Neural progenitor cell (in vitro differentiated cells): Measurements from ENCODE around the gene UBE2U. TPM values are rescaled to one million over a fixed set of nuclear protein-coding genes. Genes with fewer than 3 reads are reported as not detected.
"Not testable (repeated sequence)": the region's sequence is repeated elsewhere in the genome, so short reads cannot be mapped to it uniquely, and the experiment has no call there.

Experiments
- DNase-seq: peaks from one replicate; pipeline ENCODE4 v3.0.0-alpha.2; 2016; ENCODE audit warnings: low spot score
- H2AFZ ChIP-seq: fragments of 200-600 bp; sonication (generic); replicated peaks from 2 replicates; pipeline ENCODE4 v1.6.1; 2016; ENCODE audit warnings: antibody characterized with exemption
- H3F3A ChIP-seq: fragments of 200-600 bp; sonication (generic); 2 replicates; pipeline ENCODE4 v1.6.1; 2016; ENCODE audit warnings: antibody characterized with exemption, low read depth
- H3K27ac ChIP-seq: fragments of 200-600 bp; sonication (generic); 2 replicates; pipeline ENCODE4 v1.5.1; 2016; ENCODE audit warnings: mild to moderate bottlenecking
- H3K27me3 ChIP-seq: fragments of 200-600 bp; sonication (generic); 2 replicates; pipeline ENCODE4 v1.6.1; 2016; ENCODE audit warnings: mild to moderate bottlenecking, moderate library complexity
- H3K36me3 ChIP-seq: fragments of 200-600 bp; sonication (generic); 2 replicates; pipeline ENCODE4 v1.5.1; 2016
- H3K4me1 ChIP-seq: fragments of 200-600 bp; sonication (generic); 2 replicates; pipeline ENCODE4 v1.6.1; 2016; ENCODE audit warnings: mixed run types
- H3K4me2 ChIP-seq: fragments of 200-600 bp; sonication (generic); 2 replicates; pipeline ENCODE4 v1.6.1; 2016
- H3K4me3 ChIP-seq: fragments of 200-600 bp; sonication (generic); 2 replicates; pipeline ENCODE4 v1.5.1; 2016
- H3K79me2 ChIP-seq: fragments of 200-600 bp; sonication (generic); 2 replicates; pipeline ENCODE4 v1.6.1; 2016; ENCODE audit warnings: low read depth
- H3K9ac ChIP-seq: fragments of 200-600 bp; sonication (generic); 2 replicates; pipeline ENCODE4 v1.6.1; 2016
- H3K9me3 ChIP-seq: fragments of 200-600 bp; sonication (generic); 2 replicates; pipeline ENCODE4 v1.5.1; 2016; ENCODE audit warnings: low read depth
- H4K20me1 ChIP-seq: fragments of 200-600 bp; sonication (generic); 2 replicates; pipeline ENCODE4 v1.6.1; 2016; ENCODE audit warnings: low read depth
- H3K27ac Mint-ChIP-seq: 3 replicates; pipeline ENCODE4 v1.8.0; 2021; ENCODE audit warnings: mixed read lengths
- H3K27me3 Mint-ChIP-seq: 2 replicates; pipeline ENCODE4 v1.8.0; 2022; ENCODE audit warnings: low read depth, mild to moderate bottlenecking, inconsistent platforms, moderate library complexity, mixed read lengths; ENCODE audit not compliant: insufficient read depth
- H3K36me3 Mint-ChIP-seq: 3 replicates; pipeline ENCODE4 v1.8.0; 2021; ENCODE audit warnings: mixed read lengths
- H3K4me1 Mint-ChIP-seq: 3 replicates; pipeline ENCODE4 v1.8.0; 2021; ENCODE audit warnings: mixed read lengths
- H3K4me3 Mint-ChIP-seq: 3 replicates; pipeline ENCODE4 v1.8.0; 2021; ENCODE audit warnings: mild to moderate bottlenecking, moderate library complexity, mixed read lengths
- H3K9me3 Mint-ChIP-seq: 3 replicates; pipeline ENCODE4 v1.8.0; 2020; ENCODE audit warnings: mixed read lengths
- EZH2 ChIP-seq: fragments of 200-600 bp; sonication (generic); IDR thresholded peaks from 2 replicates; pipeline ENCODE4 v1.6.1; 2017; ENCODE audit warnings: antibody characterized with exemption, mild to moderate bottlenecking, moderate library complexity
- EZH2phosphoT487 ChIP-seq: fragments of 200-600 bp; sonication (generic); IDR thresholded peaks from 2 replicates; pipeline ENCODE4 v1.6.1; 2017; ENCODE audit warnings: antibody characterized with exemption
- total RNA-seq: library from RNA; depleted of rRNA; stranded (reverse); fragments of >200 nt; gene quantifications from 2 replicates; pipeline ENCODE4 v1.2.3, GENCODE V29; 2015; ENCODE audit warnings: low replicate concordance
- TF ChIP-seq, protein P1 (sequence below): fragments of 200-600 bp; sonication (generic); IDR thresholded peaks from 2 replicates; pipeline ENCODE4 v1.5.1; 2017; ENCODE audit warnings: antibody characterized with exemption, mild to moderate bottlenecking

UBE2U gene
- total RNA-seq, 1 donor from 2014 or later: not detected

DNA sequence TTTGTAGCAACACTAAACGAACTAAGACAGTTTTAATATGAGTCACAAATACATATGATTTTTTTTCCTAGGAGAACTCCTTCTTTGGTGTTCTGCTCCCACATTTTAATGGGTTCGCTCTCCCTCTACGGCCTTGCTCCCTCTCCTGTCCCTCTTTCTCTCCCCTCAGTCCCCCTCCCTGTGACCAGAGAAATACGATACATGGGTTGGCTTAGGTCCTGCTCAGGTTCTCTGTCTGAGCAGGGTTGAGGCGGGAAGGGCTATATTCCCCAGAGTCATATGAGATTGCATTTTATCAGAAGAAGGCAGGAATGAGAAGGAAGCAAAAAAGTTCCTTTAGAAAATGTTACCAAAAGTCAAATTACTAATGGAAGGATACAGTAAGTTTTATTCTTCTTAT is 44.6 kb downstream of the UBE2U start:
- Histone ChIP-seq H4K20me1 (no peaks in the 10 kb centered on the region), H2AFZ (no peak overlapping the region), H3K79me2 (no peaks in the 10 kb centered on the region), H3K9ac (no peak overlapping the region), H3K9me3 (no peaks in the 10 kb centered on the region), H3K27ac (no peak overlapping the region), H3K36me3 (no peaks in the 10 kb centered on the region), H3F3A (peaks cover 20% of the 10 kb centered on the region), H3K27me3 (no peaks in the 10 kb centered on the region), H3K4me1 (peaks cover 17% of the 10 kb centered on the region), H3K4me3 (no peak overlapping the region), H3K4me2 (no peak overlapping the region)
- Mint-ChIP-seq H3K4me1 (peaks cover 22% of the 10 kb centered on the region), H3K4me3 (no peak overlapping the region), H3K27ac (no peak overlapping the region), H3K9me3 (no peaks in the 10 kb centered on the region), H3K27me3 (no peaks in the 10 kb centered on the region), H3K36me3 (no peaks in the 10 kb centered on the region)
- TF ChIP-seq EZH2phosphoT487 (no peak), EZH2 (no peak)
- TF ChIP-seq, protein P1, sequence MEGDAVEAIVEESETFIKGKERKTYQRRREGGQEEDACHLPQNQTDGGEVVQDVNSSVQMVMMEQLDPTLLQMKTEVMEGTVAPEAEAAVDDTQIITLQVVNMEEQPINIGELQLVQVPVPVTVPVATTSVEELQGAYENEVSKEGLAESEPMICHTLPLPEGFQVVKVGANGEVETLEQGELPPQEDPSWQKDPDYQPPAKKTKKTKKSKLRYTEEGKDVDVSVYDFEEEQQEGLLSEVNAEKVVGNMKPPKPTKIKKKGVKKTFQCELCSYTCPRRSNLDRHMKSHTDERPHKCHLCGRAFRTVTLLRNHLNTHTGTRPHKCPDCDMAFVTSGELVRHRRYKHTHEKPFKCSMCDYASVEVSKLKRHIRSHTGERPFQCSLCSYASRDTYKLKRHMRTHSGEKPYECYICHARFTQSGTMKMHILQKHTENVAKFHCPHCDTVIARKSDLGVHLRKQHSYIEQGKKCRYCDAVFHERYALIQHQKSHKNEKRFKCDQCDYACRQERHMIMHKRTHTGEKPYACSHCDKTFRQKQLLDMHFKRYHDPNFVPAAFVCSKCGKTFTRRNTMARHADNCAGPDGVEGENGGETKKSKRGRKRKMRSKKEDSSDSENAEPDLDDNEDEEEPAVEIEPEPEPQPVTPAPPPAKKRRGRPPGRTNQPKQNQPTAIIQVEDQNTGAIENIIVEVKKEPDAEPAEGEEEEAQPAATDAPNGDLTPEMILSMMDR: no peak
- DNase-seq: no peak

DNA sequence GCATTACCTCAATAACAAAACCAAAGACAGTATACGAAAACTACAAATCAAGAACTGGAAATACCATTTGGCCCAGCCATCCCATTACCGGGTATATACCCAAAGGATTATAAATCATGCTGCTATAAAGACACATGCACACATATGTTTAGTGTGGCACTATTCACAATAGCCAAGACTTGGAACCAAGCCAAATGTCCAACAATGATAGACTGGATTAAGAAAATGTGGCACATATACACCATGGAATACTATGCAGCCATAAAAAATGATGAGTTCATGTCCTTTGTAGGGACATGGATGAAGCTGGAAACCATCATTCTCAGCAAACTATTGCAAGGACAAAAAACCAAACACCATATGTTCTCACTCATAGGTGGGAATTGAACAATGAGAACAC is 47.0 kb downstream of the UBE2U start:
- not testable (repeated sequence) for H3K4me2 ChIP-seq, H3K27ac ChIP-seq, H3K27me3 ChIP-seq, H3K36me3 Mint-ChIP-seq, H3K9ac ChIP-seq, H3K4me1 ChIP-seq, DNase-seq, H3K4me3 ChIP-seq, H3K4me3 Mint-ChIP-seq, H3K9me3 ChIP-seq, H3K9me3 Mint-ChIP-seq, H4K20me1 ChIP-seq, H3F3A ChIP-seq, H3K27ac Mint-ChIP-seq, H3K79me2 ChIP-seq, H3K4me1 Mint-ChIP-seq, H3K36me3 ChIP-seq, H3K27me3 Mint-ChIP-seq, H2AFZ ChIP-seq

DNA sequence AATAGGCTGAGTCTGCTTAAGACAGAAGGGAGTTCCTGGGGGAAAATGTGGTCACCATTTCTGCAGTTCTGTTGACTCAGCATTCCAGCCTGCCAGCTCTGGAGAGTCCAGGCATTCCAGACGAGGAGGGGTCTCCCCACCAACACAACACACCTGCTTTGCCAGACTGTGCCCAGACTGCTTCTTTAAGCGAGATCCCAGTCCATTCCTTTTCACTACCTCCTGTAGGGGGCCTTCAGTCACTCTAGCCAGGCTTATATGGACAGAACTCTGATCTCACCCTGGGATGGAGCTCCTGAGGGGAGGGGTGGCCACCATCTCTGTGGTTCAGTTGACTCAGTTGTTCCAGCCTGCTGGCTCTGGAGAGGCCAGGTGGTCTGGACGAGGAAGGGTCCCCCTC is 48.5 kb downstream of the UBE2U start:
- Mint-ChIP-seq H3K4me3 (no peak overlapping the region), H3K36me3 (no peaks in the 10 kb centered on the region), H3K9me3 (peaks cover 5% of the 10 kb centered on the region), H3K27me3 (no peaks in the 10 kb centered on the region), H3K27ac (no peak overlapping the region), H3K4me1 (peaks cover 5% of the 10 kb centered on the region)
- Histone ChIP-seq H3F3A (peaks cover 4% of the 10 kb centered on the region), H2AFZ (no peak overlapping the region), H3K27ac (no peak overlapping the region), H3K4me1 (peaks cover 5% of the 10 kb centered on the region), H3K79me2 (no peaks in the 10 kb centered on the region), H3K9ac (no peak overlapping the region), H3K9me3 (no peaks in the 10 kb centered on the region), H3K36me3 (no peaks in the 10 kb centered on the region), H3K4me2 (no peak overlapping the region), H3K27me3 (no peaks in the 10 kb centered on the region), H3K4me3 (no peak overlapping the region), H4K20me1 (no peaks in the 10 kb centered on the region)
- TF ChIP-seq EZH2 (no peak), EZH2phosphoT487 (no peak)
- TF ChIP-seq, protein P1: peak; percentile 21
- peak; percentile 20 for DNase-seq

DNA sequence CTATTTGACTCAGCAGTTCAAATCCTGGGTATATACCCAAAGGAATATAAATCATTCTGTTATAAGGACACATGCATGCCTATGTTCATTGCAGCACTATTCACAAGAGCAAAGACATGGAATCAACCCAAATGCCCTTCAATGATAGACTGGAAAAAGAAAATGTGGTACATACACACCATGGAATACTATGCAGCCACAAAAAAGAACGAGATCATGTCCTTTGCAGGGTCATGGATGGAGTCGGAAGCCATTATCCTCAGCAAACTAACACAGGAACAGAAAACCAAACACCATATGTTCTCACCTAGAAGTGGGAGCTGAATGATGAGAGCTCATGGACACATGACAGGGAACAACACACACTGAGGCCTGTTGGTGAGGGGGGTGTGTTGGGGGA is 53.8 kb downstream of the UBE2U start:
- not testable (repeated sequence) for H3K4me1 ChIP-seq, H3K27me3 Mint-ChIP-seq, H3K79me2 ChIP-seq, H3K4me3 Mint-ChIP-seq, H3K36me3 ChIP-seq, H4K20me1 ChIP-seq, H3K36me3 Mint-ChIP-seq, H3F3A ChIP-seq, H3K27me3 ChIP-seq, H2AFZ ChIP-seq, H3K4me1 Mint-ChIP-seq, H3K9me3 ChIP-seq, DNase-seq, H3K9me3 Mint-ChIP-seq, H3K4me2 ChIP-seq, H3K27ac Mint-ChIP-seq, H3K9ac ChIP-seq, H3K27ac ChIP-seq, H3K4me3 ChIP-seq

DNA sequence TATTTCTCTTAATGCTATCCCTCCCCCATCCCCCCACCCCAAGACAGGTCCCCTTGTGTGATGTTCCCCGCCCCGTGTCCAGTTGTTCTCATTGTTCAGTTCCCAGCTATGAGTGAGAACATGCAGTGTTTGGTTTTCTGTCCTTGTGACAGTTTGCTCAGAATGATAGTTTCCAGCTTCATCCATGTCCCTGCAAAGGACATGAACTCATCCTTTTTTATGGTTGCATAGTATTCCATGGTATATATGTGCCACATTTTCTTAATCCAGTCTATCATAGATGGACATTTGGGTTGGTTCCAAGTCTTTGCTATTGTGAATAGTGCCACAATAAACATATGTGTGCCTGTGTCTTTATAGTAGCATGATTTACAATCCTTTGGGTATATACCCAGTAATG is 55.0 kb downstream of the UBE2U start:
- H3K27me3 ChIP-seq, H3K4me1 Mint-ChIP-seq, H3K9me3 Mint-ChIP-seq, H2AFZ ChIP-seq, H4K20me1 ChIP-seq, H3F3A ChIP-seq, H3K79me2 ChIP-seq, H3K4me3 ChIP-seq, H3K36me3 Mint-ChIP-seq, H3K36me3 ChIP-seq, H3K9me3 ChIP-seq, H3K27me3 Mint-ChIP-seq, DNase-seq, H3K27ac ChIP-seq, H3K4me3 Mint-ChIP-seq, H3K27ac Mint-ChIP-seq, H3K4me2 ChIP-seq, H3K9ac ChIP-seq: not testable (repeated sequence)
- peaks cover 16% of the 10 kb centered on the region for H3K4me1 ChIP-seq
